GM12801 (cell line): ENCODE data around the gene SESTD1.

Source experiments
- TF ChIP-seq, protein P1 (sequence below): IDR thresholded peaks from one replicate; pipeline ENCODE4 v1.5.1; 2011; ENCODE audit warnings: control low read depth; ENCODE audit not compliant: insufficient read length; ENCODE audit errors: extremely low read depth

Gene SESTD1

DNA sequence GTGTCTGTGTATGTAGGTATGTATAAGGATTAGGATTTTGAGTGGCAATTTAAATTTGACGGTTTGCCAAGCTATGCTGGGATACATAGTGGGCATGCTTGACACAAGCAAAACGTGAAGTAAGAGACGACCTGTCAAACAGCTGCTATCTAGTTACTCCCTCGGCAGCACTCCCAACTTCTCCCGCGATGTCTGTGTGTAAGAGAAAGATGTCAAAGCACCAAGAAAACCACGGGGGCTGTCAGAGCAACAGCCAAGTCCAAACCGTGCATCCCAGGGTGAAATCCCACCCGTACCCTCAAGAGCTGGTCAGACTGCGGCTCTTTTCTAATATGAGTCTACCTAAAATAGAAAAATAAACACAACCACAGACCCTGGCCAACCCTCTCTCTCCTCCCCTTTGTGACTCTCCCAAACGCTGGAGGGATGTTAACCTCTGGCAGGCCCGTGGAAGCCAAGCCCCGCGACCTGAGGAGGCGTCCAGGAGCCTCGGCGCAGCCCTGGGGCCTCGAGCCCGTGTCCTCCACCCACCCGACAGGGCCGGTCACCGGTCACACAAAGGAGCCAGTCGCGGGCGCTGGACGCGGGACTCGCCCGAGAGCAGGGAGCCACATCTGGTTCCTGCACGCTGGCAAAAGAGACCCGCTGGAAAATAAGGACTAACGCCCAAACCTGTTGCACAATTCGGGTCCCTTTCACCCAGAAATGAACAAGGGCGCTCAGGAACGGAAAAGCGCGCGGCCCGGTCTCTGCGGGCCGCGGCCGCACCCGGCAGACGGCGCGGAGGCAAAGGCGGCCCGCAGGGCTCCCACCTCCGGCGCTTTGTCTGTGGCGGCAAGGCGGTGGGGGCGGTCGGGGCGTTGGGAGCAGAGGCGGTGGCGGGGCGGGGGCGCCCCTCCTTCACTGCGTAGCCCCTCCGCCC lies 925 bp downstream of the SESTD1 start:
- TF ChIP-seq, protein P1, sequence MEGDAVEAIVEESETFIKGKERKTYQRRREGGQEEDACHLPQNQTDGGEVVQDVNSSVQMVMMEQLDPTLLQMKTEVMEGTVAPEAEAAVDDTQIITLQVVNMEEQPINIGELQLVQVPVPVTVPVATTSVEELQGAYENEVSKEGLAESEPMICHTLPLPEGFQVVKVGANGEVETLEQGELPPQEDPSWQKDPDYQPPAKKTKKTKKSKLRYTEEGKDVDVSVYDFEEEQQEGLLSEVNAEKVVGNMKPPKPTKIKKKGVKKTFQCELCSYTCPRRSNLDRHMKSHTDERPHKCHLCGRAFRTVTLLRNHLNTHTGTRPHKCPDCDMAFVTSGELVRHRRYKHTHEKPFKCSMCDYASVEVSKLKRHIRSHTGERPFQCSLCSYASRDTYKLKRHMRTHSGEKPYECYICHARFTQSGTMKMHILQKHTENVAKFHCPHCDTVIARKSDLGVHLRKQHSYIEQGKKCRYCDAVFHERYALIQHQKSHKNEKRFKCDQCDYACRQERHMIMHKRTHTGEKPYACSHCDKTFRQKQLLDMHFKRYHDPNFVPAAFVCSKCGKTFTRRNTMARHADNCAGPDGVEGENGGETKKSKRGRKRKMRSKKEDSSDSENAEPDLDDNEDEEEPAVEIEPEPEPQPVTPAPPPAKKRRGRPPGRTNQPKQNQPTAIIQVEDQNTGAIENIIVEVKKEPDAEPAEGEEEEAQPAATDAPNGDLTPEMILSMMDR: no peak

DNA sequence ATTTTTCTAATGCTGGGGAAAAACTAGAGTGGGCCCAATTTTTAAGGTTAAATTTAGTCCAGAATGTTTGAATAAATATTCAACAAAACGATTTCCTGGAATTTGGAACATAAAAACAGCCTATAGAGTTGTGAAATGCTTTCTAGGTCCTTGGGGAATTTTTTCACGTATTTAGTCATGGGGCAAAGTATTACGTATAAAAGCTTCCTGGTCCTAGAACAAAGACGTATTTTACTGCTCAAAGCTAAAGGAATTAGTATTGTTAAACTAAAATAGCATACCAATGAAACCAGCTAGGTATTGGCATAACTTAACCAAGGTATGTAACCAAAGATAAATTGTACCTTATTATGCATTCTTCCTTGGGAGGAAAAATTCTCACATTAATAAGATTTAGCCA lies 1.6 kb downstream of the SESTD1 start:
- TF ChIP-seq, protein P1: no peak

DNA sequence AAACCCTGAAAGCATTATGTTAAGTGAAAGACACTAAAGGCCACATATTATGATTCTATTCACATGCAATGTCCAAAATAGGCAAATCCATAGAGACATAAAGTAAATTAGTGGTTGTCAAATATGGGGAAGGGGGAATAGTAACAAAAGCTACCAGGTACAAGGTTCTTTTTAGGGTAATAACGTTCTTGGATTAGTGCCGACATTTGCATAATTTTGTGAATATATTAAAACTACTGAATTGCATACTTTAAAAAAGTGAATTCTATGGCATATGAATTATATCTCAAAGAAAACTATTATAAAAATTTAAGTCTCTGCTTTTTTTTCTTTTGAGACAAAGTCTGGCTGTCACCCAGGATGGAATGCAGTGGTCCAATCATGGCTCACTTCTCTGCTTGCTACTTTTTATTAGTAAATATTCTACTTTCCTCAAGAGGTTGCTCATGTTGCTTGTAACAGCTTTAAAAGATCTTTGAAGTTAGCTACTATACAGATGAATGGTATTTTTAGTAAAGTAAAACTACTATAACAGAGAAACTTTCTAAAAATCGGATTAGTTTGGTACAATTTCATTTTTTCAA lies 2.5 kb downstream of the SESTD1 start:
- TF ChIP-seq, protein P1: no peak

DNA sequence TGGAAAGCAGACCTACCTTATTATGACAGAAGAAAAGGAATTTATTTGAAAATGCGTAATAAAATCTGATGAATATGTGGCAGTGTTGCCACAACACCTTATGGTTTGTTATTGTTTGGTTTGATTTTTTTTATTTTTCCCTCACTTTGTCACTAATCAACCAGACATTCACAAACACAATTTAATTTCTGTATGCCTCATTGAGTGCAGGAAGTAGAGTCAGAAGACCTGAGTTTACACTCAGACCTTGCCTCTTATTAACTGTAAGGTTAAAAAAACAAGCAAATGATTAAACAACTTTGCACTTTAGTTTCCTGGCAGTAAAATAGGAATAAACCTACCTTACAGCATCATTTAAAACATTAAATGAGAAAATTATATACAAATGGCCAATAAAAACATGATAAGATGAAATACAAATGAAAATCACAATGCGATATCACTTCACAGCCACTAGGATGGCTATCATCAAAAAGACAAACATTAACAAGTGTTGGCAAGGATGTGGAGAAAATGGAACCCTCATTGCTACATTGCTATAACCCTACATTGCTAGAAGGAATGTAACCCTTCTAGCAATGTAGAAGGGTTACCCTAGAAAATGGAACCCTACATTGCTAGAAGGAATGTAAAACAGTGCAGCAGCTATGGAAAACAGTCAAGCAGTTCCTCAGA lies 3.3 kb downstream of the SESTD1 start:
- TF ChIP-seq, protein P1: no peak

DNA sequence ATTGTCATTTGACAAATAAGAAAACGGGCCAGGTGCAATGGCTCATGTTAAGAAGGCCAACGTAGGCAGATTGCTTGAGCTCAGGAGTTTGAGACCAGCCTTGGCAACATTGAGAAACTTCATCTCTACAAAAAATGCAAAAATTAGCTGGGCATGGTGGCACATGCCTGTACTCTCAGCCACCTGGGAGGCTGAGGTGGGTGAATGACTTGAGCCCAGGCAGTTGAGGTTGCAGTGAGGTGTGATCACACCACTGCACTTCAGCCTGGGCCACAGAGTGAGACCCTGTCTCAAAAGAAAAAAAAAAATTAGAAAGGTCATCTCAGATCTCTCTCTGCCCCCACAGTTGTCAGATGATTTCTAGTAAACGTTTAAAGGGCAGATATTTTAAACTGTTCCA lies 4.4 kb downstream of the SESTD1 start:
- TF ChIP-seq, protein P1: no peak

DNA sequence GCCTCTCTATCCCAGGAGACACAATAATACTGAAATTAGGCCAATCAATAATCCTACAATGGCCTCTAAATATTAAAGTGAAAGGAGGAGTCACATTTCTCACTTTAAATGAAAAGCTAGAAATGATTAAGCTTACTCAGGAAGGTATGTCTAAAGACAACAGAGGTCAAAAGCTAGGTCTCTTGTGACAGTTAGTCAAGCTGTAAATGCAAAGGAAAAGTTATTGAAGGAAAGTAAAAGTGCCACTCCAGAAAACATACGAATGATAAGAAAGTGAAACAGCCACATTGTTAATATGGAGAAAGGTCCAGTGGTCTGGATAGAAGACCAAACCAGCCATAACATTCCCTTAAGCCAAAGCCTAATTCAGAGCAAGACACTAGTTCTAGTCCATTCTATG lies 9.5 kb downstream of the SESTD1 start:
- TF ChIP-seq, protein P1: no peak

DNA sequence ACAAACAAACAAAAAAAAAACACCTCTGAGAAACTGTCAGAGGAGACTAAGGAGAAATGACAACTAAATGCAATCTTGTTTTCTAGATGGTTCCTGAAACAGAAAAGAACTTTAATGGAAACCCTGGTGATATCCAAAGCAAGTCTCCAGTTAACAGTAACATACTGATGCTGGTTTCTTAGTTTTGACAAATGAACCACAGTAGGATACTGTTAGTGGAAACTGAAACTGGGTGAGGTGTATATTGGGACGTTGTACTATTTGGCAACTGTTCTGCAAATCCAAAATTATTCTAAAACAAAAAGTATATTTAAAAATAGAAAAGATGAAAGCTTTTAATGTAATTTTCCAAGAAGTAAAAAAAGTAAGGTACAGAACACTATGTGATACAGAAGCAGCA lies 11.4 kb downstream of the SESTD1 start:
- TF ChIP-seq, protein P1: no peak
